Measurements from ENCODE around the gene DIP2A.

- TF ChIP-seq, protein P1, sequence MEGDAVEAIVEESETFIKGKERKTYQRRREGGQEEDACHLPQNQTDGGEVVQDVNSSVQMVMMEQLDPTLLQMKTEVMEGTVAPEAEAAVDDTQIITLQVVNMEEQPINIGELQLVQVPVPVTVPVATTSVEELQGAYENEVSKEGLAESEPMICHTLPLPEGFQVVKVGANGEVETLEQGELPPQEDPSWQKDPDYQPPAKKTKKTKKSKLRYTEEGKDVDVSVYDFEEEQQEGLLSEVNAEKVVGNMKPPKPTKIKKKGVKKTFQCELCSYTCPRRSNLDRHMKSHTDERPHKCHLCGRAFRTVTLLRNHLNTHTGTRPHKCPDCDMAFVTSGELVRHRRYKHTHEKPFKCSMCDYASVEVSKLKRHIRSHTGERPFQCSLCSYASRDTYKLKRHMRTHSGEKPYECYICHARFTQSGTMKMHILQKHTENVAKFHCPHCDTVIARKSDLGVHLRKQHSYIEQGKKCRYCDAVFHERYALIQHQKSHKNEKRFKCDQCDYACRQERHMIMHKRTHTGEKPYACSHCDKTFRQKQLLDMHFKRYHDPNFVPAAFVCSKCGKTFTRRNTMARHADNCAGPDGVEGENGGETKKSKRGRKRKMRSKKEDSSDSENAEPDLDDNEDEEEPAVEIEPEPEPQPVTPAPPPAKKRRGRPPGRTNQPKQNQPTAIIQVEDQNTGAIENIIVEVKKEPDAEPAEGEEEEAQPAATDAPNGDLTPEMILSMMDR (IDR thresholded peaks at IDR 0.05; ENCODE audit: poor library complexity, severe bottlenecking), result no peak
- TF ChIP-seq SMC3 (conservative IDR thresholded peaks at IDR 0.05; ENCODE audit: poor library complexity), result no peak
Measured at GRCh38 chr21:46600978-46601377, 142.3 kb downstream of the DIP2A start.
